ENCODE results near the gene KIF17.

The KIF17 gene

GRCh38 chr1:20717452-20718342, at the start of gene KIF17:
Gene KIF17, minus strand, starts transcription at chr1:20718007. Its CDS starts 301 bp downstream, at chr1:20717706.
- peak; percentile 84 for DNase-seq
- in situ Hi-C loops (cut with HindIII; ENCODE audit: low pct_ligation_motif_present, low pct_unique_long_range_greater_than_20kb, low sequenced_read_pairs): no loop called here

GRCh38 chr1:20767271-20767670, 49.5 kb upstream of the KIF17 start:
- no peak for DNase-seq

DNA sequence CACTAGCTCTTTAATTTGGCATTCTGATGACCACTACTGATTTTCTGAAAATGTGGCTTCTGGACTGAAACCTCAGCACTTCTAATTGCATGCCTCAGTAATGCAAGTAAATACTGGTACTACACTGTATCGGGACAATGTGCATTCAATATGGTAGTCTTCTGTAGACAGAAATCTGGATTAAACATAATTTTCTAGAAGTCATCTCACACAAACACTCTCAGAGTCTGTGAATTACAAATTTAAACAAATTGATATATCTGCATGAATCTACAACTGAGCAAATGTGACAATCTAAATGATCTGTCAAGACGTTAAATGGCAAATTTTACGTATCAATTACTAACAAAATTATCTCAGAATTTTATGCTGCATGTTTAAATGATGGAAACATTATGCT, 45.6 kb upstream of the KIF17 start:
- in situ Hi-C loops (cut with HindIII; ENCODE audit: low pct_ligation_motif_present, low pct_unique_long_range_greater_than_20kb, low sequenced_read_pairs): no loop called here
- no peak for DNase-seq

More at GRCh38 chr1:20767271-20767670, 49.5 kb upstream of the KIF17 start:
- in situ Hi-C loops (cut with HindIII; ENCODE audit: low pct_ligation_motif_present, low pct_unique_long_range_greater_than_20kb, low sequenced_read_pairs): no loop called here

GRCh38 chr1:20760322-20760721, 42.5 kb upstream of the KIF17 start:
- DNase-seq: no peak
- in situ Hi-C loops (cut with HindIII; ENCODE audit: low pct_ligation_motif_present, low pct_unique_long_range_greater_than_20kb, low sequenced_read_pairs): no loop called here

DNA sequence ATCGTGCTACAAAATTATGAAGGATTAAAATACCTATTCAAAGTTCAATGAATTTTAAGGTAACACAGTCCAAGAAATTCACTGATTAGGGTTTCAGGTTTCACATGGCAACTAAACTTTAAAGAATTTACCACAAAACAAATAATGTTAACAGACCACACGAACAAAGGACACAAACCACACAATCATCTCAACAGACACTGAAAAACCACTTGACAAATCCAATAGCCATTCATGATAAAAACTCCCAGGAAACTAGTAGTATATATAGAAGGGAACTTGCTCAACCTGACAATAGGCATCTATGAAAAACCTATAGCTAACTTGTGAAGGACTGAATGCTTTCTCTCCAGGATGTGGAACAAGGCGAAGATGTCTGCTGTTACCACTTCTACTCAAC, 35.8 kb upstream of the KIF17 start:
- DNase-seq: no peak
- in situ Hi-C loops (cut with HindIII; ENCODE audit: low pct_ligation_motif_present, low pct_unique_long_range_greater_than_20kb, low sequenced_read_pairs): no loop called here

- DNase-seq: no peak
- in situ Hi-C loops (cut with HindIII; ENCODE audit: low pct_ligation_motif_present, low pct_unique_long_range_greater_than_20kb, low sequenced_read_pairs): no loop called here
Observed at GRCh38 chr1:20751462-20751990, 33.7 kb upstream of the KIF17 start.

DNA sequence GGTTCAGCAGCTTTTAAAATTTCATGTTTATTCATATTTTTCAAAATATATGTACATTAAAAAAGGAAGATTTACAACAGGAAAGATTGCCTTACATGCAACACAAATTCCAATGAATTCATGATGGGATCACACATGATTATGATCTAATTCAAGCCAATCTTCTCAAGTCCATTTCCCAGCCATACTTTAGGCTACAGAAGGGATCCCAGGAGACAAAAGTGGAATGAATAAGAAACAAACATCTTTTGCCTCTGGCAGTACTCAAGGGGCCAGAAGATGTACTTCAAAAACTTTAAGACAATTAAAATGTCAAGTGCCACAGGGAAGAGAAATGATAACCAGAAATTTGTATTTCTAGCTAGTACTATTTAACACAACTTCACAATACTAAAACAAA, 24.9 kb upstream of the KIF17 start:
- DNase-seq: no peak

DNA sequence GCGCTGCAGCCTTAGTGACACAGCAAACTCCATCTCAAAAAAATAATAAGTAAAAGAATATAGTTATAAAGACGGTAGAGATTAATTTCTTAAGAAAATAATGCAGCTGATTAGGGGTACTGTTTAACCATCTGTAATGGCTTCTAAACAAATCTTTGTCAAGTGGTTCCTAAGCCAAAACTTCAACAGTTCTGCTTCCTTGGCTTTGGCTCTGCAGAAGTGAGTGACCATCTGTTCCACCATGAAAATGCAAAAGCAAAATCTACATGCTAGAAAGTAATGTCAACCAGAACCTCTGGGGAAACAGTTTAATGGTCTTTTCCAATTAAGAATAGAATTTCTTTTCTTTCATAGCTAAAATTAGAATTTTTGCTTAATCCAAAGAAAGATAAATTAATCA, 23.0 kb upstream of the KIF17 start:
- in situ Hi-C loops (cut with HindIII; ENCODE audit: low pct_ligation_motif_present, low pct_unique_long_range_greater_than_20kb, low sequenced_read_pairs): no loop called here
- no peak for DNase-seq

More for the DNA sequence above, 24.9 kb upstream of the KIF17 start:
- in situ Hi-C loops (cut with HindIII; ENCODE audit: low pct_ligation_motif_present, low pct_unique_long_range_greater_than_20kb, low sequenced_read_pairs): no loop called here

DNA sequence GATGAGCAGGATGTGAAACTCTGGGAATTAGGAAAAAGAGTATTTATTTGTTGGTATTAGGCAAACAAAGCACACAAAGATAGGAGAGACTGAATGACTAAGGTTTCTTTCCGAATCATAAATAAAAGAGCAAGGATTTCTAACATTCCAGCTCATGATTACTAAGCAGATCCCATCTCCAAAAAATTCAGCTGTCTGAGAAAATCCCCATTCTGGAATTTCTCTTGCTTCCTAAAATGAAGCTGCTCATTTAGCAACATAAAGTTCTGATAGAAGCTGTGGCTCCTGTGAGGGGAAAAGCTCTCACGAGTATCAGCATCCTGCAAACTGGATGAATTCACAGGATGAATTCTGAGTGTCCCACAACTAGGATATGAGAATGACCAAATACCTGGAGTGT, 21.4 kb upstream of the KIF17 start:
- DNase-seq: no peak
- in situ Hi-C loops (cut with HindIII; ENCODE audit: low pct_ligation_motif_present, low pct_unique_long_range_greater_than_20kb, low sequenced_read_pairs): no loop called here

DNA sequence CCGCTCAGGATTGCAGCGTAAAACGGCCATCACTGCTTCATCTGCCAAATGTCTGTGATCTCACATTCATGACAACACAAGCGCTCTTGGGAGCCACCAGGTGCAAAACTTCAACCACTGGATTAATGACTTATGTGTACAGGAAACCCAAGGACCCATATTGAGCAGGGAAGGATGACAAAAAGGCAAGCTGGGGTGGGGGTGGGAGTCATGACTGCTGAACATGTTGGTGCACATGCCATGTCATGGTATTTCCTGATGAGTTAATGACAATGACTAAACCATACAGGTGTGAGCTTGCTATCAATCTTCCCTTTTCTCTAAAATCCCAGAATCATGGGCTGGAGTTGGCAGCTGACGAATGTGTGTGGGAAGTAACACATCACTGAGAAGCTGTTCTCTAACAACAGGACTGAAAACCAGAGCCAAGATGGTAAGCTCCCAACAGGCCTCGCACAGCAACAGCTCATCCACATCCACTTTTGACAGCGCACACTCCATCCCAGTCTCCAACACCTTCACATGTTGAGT, 17.8 kb upstream of the KIF17 start:
- in situ Hi-C loops (cut with HindIII; ENCODE audit: low pct_ligation_motif_present, low pct_unique_long_range_greater_than_20kb, low sequenced_read_pairs): no loop called here

GRCh38 chr1:20733360-20733975, 15.7 kb upstream of the KIF17 start:
- in situ Hi-C loops (cut with HindIII; ENCODE audit: low pct_ligation_motif_present, low pct_unique_long_range_greater_than_20kb, low sequenced_read_pairs): no loop called here

More for the DNA sequence above, 17.8 kb upstream of the KIF17 start:
- no peak for DNase-seq

DNA sequence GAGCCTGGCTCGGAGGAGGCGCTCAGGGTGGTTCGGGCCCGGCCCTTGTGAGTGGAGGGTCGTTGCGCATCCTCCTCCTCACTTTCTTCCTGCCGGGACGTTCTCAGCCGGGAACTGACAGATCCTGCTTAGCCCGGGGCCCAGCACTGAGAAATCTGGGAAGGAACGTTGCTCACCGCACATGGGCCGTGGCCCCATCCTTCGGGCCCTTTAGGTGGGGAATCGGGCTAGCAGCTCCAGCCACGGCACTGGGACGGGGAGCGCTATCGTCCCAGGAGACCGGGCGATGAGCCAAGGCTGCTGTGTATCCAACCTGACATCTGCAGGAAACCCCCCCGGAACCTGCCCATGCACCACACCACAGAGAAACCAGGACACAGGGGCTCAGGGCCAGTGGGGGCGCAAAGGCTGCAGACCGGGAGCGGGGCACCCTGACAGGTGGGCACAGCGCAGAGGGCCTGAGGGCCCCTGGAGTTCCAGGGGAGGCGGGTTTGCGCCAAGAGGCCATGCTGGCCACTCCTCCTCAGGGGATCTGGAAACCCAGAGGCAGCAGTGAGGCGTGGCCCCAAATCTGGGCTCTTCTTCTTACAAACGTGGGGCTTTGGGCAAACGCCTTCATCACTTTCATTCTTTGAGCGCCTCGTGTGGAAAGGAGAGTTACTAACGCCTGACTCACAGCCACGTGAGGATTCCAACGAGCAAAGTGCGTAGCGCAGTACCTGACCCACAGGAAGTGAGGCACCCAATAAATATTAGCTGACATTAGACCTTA, 15.0 kb upstream of the KIF17 start, which contains the start of gene SH2D5:
TSS of gene SH2D5 (minus strand) at position 116 of the 772 bp plus-strand sequence. CDS start 4,659 bp downstream, outside the sequence.
- in situ Hi-C loops (cut with HindIII; ENCODE audit: low pct_ligation_motif_present, low pct_unique_long_range_greater_than_20kb, low sequenced_read_pairs): no loop called here
- DNase-seq: peak; percentile 99

More at GRCh38 chr1:20733360-20733975, 15.7 kb upstream of the KIF17 start:
- peak; percentile 18 for DNase-seq

GRCh38 chr1:20732071-20732587, 14.3 kb upstream of the KIF17 start:
- in situ Hi-C loops (cut with HindIII; ENCODE audit: low pct_ligation_motif_present, low pct_unique_long_range_greater_than_20kb, low sequenced_read_pairs): no loop called here
- DNase-seq: peak; percentile 90

GRCh38 chr1:20731057-20731991, 13.5 kb upstream of the KIF17 start:
- peak; percentile 7 for DNase-seq
- in situ Hi-C loops (cut with HindIII; ENCODE audit: low pct_ligation_motif_present, low pct_unique_long_range_greater_than_20kb, low sequenced_read_pairs): no loop called here

- DNase-seq: no peak
- in situ Hi-C loops (cut with HindIII; ENCODE audit: low pct_ligation_motif_present, low pct_unique_long_range_greater_than_20kb, low sequenced_read_pairs): no loop called here
Observed at GRCh38 chr1:20730690-20731056, 12.9 kb upstream of the KIF17 start.

- DNase-seq: no peak
- in situ Hi-C loops (cut with HindIII; ENCODE audit: low pct_ligation_motif_present, low pct_unique_long_range_greater_than_20kb, low sequenced_read_pairs): no loop called here
Observed at GRCh38 chr1:20729990-20730689, 12.3 kb upstream of the KIF17 start.

Data from ACHN (cell line).